PFSK-1 (cell line): ENCODE results near the gene EGR1.

Experiments
- FOXP2 ChIP-seq: optimal IDR thresholded peaks from 2 replicates; pipeline ENCODE3; 2011; ENCODE audit warnings: borderline replicate concordance, control low read depth, inconsistent platforms; ENCODE audit not compliant: insufficient read depth; ENCODE audit errors: extremely low read length, extremely low read depth
- POLR2AphosphoS5 ChIP-seq: IDR thresholded peaks from 2 replicates; pipeline ENCODE4 v1.6.1; 2012; ENCODE audit warnings: low read depth, mild to moderate bottlenecking, control low read depth, low read length, moderate library complexity
- SIN3A ChIP-seq: IDR thresholded peaks from 2 replicates; pipeline ENCODE4 v1.6.1; 2012; ENCODE audit warnings: mild to moderate bottlenecking, low read length, moderate library complexity, borderline replicate concordance; ENCODE audit not compliant: insufficient read depth
- TAF1 ChIP-seq: IDR thresholded peaks from 2 replicates; pipeline ENCODE4 v1.6.1; 2012; ENCODE audit warnings: low read length, control low read depth, borderline replicate concordance; ENCODE audit not compliant: insufficient read depth
- TF ChIP-seq, protein P1 (sequence below), 2 experiments: IDR thresholded peaks; 2 replicates each; pipeline versions ENCODE4 v1.6.1 to v1.8.0; 2011 to 2012; ENCODE audit warnings: low read depth in 2 of 2, low read length in 2 of 2, control low read depth in 1 of 2, inconsistent platforms in 1 of 2, mild to moderate bottlenecking in 1 of 2, moderate library complexity in 1 of 2; ENCODE audit not compliant: insufficient read depth in 1 of 2

The EGR1 gene

DNA sequence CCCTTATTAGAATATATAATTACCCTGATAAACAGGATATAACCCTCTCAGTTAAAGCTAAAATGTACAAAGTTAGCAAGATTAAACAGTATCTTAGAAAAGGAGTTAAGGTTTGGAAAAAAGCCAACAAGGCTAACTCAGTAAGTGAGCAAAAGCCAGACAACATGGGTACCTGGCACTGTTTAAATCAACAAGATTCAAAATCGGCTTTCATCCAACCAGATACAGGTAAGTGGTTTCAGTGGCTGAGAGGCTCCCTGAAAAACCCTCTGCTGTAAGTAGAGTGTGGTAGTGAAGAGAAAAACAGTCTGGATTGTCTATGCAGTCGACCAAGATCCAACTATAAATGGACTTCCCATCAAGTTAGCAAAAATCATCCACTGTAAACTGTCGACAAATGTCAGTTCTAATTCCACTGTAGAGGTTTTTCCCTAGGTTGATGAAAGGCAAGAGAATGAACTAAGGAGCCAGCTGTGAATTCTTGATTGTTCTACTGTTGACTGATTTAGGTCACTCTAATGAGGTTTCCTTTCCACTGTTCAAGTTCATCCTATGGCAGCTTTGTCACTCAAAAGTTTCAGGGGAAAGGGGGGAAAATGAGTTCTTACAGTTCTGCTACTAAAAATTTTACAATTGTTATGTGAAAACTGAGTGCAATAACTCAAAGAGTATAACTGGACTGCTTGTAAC is 50.4 kb downstream of the EGR1 start:
- TF ChIP-seq, protein P1, sequence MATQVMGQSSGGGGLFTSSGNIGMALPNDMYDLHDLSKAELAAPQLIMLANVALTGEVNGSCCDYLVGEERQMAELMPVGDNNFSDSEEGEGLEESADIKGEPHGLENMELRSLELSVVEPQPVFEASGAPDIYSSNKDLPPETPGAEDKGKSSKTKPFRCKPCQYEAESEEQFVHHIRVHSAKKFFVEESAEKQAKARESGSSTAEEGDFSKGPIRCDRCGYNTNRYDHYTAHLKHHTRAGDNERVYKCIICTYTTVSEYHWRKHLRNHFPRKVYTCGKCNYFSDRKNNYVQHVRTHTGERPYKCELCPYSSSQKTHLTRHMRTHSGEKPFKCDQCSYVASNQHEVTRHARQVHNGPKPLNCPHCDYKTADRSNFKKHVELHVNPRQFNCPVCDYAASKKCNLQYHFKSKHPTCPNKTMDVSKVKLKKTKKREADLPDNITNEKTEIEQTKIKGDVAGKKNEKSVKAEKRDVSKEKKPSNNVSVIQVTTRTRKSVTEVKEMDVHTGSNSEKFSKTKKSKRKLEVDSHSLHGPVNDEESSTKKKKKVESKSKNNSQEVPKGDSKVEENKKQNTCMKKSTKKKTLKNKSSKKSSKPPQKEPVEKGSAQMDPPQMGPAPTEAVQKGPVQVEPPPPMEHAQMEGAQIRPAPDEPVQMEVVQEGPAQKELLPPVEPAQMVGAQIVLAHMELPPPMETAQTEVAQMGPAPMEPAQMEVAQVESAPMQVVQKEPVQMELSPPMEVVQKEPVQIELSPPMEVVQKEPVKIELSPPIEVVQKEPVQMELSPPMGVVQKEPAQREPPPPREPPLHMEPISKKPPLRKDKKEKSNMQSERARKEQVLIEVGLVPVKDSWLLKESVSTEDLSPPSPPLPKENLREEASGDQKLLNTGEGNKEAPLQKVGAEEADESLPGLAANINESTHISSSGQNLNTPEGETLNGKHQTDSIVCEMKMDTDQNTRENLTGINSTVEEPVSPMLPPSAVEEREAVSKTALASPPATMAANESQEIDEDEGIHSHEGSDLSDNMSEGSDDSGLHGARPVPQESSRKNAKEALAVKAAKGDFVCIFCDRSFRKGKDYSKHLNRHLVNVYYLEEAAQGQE (IDR thresholded peaks at IDR 0.05; ENCODE audit: insufficient read depth in 1 of 2, low read depth in 2 of 2, low read length in 2 of 2) = no peak
- TF ChIP-seq FOXP2 (no peak), POLR2AphosphoS5 (no peak), TAF1 (no peak), SIN3A (no peak)

DNA sequence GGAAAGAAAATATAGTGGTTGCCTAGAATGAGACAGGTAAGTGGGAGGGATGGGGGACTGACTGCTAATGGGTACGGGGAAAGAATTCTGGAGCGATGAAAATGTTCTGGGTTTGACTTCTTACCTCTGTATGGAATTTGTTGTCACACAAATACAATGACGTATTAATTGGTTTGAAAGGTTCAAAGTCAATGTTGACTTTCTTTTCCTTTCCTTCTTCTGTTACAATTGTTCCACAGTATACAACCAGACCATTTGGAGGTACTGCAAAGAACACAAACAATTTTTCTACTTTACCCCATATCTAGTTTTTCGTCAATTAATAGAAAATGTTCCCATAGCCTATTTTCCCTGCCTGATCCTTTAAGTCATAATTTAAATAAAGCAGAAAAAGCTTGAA is 52.2 kb downstream of the EGR1 start:
- TF ChIP-seq FOXP2 (no peak), TAF1 (no peak), SIN3A (no peak), POLR2AphosphoS5 (no peak)
- TF ChIP-seq, protein P1 (IDR thresholded peaks at IDR 0.05; ENCODE audit: insufficient read depth in 1 of 2, low read depth in 2 of 2, low read length in 2 of 2) = no peak
